GM20000 (cell line): Measurements from ENCODE around the gene FGD3.

Source experiments
- DNase-seq: peaks from one replicate; pipeline ENCODE4 v3.0.0; 2012; ENCODE audit warnings: low spot score
- TF ChIP-seq, protein P1 (sequence below): IDR thresholded peaks from 2 replicates; pipeline ENCODE4 v1.5.1; 2012; ENCODE audit warnings: mild to moderate bottlenecking, control low read depth; ENCODE audit errors: extremely low read depth, missing control alignments

FGD3 gene

GRCh38 chr9:93035821-93036351 lies 88.6 kb downstream of the FGD3 start:
- TF ChIP-seq, protein P1, sequence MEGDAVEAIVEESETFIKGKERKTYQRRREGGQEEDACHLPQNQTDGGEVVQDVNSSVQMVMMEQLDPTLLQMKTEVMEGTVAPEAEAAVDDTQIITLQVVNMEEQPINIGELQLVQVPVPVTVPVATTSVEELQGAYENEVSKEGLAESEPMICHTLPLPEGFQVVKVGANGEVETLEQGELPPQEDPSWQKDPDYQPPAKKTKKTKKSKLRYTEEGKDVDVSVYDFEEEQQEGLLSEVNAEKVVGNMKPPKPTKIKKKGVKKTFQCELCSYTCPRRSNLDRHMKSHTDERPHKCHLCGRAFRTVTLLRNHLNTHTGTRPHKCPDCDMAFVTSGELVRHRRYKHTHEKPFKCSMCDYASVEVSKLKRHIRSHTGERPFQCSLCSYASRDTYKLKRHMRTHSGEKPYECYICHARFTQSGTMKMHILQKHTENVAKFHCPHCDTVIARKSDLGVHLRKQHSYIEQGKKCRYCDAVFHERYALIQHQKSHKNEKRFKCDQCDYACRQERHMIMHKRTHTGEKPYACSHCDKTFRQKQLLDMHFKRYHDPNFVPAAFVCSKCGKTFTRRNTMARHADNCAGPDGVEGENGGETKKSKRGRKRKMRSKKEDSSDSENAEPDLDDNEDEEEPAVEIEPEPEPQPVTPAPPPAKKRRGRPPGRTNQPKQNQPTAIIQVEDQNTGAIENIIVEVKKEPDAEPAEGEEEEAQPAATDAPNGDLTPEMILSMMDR: no peak
- DNase-seq: no peak

GRCh38 chr9:93036887-93037475 lies 89.7 kb downstream of the FGD3 start:
- no peak for DNase-seq
- TF ChIP-seq, protein P1: no peak

GRCh38 chr9:93037476-93037971 lies 90.2 kb downstream of the FGD3 start:
- DNase-seq: no peak
- TF ChIP-seq, protein P1: no peak

GRCh38 chr9:93038918-93039317 lies 91.6 kb downstream of the FGD3 start:
- TF ChIP-seq, protein P1: no peak
- DNase-seq: no peak

DNA sequence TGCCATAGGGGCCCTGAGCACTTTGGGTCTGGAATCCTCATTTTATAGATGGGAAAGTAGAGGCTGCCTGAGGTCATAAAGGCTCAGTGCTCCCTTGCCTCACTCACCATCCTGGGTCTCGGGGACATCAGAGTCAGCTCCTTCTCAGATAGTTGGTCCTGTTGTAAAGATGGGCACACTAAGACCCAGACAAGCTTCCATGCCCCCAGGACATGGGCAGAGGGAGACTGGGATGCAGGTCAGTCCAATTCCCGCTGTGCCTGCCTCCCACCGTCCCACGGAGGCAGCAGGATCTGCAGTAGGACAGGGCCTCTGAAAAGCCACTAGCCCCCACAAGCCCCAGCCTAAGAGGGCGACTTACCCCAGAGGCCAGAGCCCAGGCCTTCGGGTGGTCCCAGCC lies 92.1 kb downstream of the FGD3 start:
- TF ChIP-seq, protein P1: no peak

GRCh38 chr9:93039976-93040375 lies 92.7 kb downstream of the FGD3 start:
- no peak for DNase-seq
- TF ChIP-seq, protein P1: no peak

More for the DNA sequence above, 92.1 kb downstream of the FGD3 start:
- DNase-seq: no peak

- TF ChIP-seq, protein P1: no peak
- no peak for DNase-seq
Measured at GRCh38 chr9:93040409-93040808, 93.1 kb downstream of the FGD3 start.
